HG02840 (cell line): ENCODE data around the gene CCDC74B.
"Not testable (repeated sequence)": the region's sequence is repeated elsewhere in the genome, so short reads cannot be mapped to it uniquely, and the experiment has no call there.

Experiments
- ATAC-seq: cut with Tn5 transposase; IDR thresholded peaks from one replicate; pipeline ENCODE4 v1.9.1; 2021; ENCODE audit warnings: mild to moderate bottlenecking, moderate library complexity, moderate number of reproducible peaks; ENCODE audit not compliant: unreplicated experiment, low FRiP score

Gene CCDC74B

DNA sequence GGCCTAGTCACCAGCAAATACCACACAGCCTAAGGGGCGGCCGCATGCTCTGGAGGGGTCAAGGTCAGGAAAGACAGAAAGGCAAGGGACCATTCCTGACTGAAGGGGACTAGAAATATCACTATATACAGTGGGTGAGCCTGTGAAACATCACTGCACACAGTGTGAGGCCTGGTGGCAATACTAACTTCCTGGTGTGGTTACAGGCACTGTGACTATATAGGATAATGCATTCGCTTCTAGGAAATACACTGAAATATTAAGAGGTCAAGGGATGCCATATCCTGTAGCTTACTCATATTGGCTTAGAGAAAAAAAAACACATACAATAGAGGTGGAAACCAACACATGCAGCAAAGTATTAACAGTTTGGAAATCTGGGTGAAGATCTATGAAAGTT is 24.3 kb upstream of the CCDC74B start:
- not testable (repeated sequence) for ATAC-seq

DNA sequence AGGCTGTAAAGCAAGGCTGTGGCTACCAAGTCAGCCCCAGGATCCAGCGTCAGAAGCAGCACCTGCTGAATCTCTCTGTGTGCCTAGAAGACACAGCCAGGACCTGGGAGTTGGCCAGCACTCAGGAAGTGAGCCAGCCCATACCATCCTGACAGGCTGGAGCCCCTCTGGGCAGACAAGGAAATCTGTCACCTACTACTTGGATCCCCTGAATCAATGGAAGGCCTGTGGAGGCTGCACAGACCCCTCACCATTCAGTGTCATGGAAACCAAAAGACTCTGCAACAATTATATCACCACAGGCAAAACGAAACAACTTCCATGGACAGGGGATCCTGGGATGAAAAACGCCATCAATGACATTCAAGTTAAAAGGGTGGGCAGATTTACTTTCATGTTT is 21.7 kb upstream of the CCDC74B start:
- ATAC-seq: not testable (repeated sequence)

DNA sequence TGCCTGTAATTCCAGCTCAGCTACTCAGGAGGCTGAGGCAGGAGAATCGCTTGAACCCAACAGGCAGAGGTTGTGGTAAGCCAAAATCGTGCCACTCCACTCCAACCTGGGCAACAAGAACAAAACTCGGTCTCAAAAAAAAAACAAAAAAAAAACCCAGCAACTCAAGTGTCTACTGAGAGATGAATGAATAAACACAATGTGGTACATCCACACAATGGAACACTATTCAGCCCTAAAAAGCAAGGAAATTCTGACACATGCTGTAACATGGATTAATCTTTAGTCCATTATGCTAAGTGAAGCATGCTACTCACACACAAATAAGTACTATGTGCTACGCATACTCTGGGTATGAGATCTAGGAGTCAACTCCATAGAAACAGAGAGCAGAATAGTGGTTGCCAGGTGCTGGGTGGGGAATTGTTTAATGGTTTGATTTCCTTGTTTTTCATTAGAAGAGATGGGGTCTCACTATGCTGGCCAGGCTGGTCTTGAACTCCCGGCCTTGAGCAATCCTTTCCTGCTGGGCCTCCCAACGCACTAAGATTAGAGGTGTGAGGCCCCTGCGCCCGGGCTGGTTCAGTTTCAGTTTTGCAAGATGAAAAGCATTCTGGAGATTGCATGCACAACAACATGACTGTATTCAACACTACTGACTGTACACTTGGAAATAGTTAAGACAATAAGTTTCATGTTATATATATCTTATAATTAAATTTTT is 20.5 kb upstream of the CCDC74B start:
- no peak for ATAC-seq

DNA sequence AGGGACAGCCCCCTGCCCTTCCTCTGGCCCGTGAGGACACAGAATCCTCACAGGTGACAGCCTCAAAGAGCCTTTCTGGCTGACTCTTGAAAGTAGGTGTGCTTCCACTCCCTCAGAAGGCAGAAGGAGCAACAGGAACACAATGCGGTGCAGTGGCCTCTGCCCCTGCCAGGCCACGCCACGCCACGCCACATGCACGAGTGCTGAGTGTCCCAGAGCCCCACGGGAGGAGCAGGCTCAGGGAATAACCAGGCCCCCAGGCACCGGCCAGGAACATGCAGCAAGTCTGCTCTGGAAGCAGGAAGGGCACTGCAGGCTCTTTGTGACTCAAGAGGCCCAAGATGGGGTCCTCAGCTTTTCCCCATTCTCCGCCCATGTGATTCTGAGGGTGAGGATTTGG is 18.1 kb upstream of the CCDC74B start:
- ATAC-seq: no peak

DNA sequence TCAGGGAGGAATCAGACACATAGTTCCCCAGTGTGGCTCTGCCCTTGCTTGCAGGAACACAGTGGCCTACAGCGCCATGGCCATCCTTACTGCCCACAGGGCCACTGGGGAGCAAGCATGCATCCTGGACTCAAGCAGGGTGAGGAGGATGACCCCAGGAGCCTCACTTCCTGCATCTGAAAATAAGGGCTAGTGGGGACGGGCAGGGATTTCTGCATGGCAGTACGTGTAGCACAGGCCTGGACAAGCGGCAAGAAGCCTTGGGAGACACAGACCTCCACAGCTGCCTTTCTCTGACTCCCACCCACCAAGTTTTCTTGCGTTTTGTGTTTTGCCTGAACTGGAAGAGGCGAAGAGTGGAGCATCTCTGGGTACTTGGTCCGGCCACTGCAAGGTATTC is 17.6 kb upstream of the CCDC74B start:
- ATAC-seq: not testable (repeated sequence)

DNA sequence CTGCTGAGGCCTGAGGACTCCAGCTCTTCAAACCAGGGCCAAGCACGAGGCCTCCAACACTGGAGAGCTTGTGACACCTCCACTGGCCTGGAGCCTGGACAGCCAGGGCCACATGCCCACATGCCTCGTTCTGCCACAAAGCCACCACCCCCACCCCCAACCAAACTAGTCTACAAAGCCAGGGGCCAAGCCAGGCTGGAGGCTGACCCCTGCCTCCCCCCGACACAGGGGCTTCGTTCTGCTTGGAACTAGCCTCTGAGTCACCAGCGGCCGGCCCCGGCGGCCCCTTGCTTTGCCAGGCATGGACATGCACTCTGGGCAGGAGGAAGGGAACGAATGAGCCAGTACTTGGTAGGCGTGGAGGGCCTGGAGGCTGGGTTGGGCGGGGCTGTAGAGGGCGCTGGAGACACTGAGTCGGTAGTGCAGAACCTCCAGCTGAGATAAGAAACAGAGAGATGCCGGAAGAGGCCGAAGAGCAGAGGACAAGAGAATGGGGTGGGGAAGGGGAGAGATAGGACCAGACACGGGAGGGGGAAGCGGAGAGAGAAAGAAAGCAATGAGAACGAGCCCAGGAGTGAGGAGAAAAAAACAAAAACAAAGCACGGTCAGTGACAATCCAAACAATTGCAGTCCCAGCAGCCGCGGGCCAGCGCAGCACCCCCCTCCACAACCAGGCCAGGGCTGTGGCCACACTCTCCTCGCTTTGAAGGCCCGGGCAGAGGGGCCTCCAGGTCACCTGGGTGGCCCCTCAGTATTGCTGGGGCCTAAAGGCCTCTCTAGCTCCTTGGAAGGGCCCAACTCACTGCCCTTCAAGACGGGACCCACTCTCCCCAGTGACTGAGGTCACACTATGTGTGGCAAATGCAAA is 16.2 kb upstream of the CCDC74B start:
- not testable (repeated sequence) for ATAC-seq

DNA sequence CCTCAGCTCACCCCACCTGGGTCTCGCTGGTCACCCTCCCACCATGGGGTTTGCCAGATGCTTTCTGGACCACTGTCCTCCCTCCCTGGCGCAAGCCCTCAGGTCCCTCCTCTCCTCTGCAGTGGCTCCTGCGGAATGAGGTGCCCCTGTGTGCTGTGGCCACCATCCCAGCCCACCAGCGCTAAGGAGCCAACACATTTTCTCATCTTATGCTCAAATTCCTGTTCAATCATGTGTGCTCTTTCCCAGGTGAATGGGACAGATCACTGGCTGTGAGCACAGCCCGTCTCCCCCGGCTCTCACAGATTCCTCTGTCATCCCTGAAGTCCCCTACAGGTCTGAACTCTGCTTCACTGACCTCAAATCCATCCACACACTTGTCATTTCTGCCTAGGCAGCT is 15.2 kb upstream of the CCDC74B start:
- ATAC-seq: no peak

DNA sequence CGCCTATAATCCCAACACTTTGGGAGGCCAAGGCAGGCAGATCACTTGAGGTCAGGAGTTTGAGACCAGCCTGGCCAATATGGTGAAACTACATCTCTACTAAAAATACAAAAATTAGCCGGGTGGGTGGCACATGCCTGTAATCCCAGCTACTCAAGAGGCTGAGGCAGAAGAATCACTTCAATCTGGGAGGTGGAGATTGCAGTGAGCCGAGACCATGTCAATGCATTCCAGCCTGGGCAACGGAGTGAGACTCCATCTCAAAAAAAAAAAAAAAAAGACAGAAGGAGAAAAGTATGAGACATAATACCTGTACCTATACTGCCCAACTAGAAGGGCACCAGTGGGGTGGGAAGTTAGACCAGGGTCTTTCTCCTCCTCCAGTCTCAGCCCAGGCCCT is 14.5 kb upstream of the CCDC74B start:
- ATAC-seq: not testable (repeated sequence)

DNA sequence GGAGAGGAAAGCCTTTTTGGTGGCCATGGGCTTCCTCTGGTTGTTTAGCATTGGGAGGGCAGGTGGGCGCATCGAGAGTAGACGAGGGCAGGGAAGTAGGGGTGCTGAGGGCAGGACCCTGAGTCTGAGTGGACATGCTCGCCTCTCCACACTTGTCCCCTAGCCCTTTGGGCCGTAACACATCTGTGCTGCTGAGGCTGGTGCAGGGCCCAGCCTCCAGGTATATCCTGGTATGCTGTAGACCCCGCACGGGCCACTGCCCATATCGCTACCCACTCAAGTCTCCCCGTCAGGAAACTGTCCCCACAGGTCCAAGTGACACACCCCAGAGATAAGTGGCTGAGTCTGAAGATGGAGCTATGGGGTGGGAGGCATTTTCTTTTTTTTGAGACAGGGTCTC is 13.7 kb upstream of the CCDC74B start:
- no peak for ATAC-seq

DNA sequence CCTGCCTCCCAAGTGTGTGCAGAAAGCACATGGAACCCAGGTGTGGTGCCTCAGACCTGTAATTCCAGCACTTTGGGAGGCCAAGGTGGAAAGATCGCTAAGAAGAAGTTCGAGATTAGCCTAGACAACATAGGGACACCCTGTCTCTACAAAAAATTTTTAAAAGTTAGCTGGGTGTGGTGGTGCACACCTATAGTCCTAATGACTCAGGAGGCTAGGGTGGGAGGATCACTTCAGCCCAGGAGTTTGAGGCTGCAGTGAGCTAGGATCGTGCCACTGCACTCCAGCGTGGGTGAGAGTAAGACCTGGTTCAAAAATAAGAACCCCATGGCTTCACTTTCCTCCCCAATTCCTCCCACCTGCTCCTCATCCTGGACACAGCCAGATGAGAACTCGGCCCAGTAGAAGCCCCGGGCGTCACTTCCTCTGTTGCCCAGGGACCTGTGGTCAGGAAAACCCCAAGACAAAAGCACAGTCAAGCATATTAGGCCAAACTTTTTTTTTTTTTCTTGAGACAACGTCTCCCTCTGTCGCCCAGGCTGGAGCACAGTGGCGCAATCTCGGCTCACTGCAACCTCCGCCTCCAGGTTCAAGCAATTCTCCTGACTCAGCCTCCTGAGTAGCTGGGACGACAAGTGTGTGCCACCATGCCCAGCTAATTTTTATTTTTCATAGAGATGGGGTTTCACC is 13.1 kb upstream of the CCDC74B start:
- peak; percentile 83 for ATAC-seq

DNA sequence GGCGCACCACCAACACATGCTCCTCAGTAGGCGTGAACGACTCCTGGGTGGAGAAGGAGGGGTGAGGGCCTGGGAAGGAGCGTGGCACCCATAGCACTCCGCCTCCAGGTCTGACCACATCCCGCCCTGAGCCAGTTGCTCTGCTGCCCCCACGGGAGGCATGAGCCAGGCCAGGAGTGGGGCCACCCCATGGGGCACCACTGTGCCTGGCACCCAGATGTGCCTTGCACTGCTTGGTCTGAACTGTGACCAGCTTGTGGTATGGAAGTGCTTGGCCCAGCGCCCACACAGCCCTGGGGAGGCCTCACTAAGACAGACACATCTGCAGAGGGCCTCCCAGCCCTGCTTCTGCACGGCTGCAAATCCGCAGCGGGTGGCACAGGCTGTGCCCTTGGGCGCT is 12.4 kb upstream of the CCDC74B start:
- ATAC-seq: not testable (repeated sequence)

DNA sequence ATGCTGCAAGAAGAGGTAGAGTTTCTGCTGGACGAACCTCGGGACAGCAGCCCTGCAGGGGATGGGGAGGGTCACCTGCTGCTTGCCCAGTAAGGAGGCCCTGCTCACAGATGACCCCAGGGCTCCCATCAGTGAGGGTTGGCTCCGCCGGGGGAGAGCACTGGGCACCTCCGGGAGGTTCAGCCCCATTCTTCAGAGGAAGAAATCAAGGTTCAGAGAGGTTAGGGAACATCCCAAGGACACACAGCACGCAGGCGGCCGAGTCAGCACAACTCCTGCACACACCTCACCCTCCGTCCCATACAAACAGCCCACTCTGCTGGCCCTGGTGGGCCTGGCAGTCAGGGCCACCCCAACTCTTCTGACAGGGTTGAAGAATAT is 11.7 kb upstream of the CCDC74B start:
- ATAC-seq: no peak

DNA sequence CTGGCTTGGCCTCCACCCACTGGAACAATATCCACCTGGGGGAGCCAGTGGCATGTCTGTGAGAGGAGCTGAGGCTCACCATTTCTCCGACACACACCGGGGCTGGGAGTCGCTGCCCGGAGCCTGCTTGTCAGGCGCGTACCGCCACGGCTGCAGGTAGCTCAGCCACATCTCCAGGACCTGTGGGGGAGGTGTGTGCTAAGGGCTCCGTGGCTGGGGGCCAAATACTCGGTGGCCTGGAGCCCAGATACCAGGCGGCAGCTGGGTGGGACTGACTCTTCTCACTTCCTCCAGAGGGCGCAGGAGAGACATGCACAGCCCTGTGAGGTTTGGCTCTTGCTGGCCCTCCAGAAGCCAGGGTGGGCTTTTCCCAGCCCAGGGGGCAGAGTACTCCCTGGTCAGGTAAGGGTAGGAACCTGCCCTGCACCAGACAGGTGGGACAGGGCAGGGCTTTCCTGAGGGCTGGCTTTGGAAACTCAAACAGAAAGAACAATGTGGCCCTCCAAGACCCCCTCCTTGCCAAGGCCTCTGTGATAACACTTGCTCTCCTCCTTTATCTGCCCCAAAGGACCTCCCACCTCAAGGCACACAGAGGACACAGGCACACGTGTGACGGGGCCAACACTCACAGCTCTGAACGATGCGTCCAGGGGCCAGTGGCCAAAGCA is 11.2 kb upstream of the CCDC74B start:
- not testable (repeated sequence) for ATAC-seq

DNA sequence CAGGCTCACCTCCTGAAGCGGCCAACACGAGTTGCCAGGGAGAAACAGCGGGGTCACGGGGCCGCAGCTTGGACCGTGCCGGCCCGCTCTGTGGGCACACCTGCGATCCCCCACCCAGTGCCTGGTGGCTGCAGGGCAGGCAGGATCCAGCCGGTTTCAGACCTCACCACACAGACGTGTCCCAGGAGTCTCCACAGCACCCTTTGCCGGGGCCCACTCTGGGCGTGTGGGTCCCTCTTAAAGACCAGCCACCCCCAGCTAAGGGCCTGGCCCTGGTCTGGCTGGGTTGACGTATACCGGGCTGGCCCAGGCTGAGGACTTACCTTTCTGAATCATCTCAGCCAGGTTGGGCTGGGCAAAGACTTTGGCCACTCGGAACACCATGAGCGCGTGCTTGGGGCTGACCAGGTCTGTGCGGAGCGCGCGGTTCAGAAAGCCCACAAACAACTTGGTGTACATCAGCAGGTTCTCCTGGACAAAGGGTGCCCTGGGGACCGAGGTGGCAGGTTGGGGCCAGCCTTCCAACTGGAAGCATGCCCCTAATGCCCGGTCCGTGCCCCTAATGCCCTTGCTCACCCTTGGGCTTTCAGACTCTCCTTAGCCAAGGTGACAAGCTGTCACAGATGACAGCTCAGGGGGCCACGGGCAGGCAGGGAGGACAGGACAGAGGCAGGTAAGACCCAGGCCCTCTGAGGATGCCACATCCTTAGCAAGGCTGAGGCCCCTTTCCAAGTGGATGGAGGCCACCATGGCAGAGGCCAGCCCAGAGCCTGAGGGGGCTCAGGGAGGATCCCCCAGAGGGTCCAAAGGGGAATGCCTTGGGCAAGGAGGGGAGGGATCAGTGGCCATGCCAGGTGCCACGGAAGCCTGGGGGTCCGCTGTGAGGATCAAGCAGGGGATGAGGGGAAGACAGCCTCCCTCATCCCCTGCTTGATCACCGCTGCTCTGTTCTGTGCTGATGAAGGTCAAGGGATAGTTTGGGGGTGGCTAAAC is 10.2 kb upstream of the CCDC74B start:
- ATAC-seq: no peak

DNA sequence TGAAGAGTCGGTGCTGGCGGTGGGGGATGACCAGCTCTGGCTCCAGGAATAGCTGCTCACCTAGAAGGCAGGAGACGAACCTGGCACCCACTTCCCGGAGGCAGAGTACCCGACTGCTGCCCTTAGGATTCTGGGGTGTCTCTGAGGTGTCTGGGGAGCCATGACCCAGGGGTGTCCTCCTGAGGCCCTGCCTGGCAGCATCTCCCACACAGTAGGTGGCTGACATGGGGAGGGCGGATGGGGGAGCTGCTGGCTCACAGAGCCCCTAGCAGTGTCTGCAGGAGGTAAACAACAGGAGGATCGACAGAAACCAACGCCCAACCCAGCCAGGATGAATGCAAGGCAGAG is 9.5 kb upstream of the CCDC74B start:
- not testable (repeated sequence) for ATAC-seq

DNA sequence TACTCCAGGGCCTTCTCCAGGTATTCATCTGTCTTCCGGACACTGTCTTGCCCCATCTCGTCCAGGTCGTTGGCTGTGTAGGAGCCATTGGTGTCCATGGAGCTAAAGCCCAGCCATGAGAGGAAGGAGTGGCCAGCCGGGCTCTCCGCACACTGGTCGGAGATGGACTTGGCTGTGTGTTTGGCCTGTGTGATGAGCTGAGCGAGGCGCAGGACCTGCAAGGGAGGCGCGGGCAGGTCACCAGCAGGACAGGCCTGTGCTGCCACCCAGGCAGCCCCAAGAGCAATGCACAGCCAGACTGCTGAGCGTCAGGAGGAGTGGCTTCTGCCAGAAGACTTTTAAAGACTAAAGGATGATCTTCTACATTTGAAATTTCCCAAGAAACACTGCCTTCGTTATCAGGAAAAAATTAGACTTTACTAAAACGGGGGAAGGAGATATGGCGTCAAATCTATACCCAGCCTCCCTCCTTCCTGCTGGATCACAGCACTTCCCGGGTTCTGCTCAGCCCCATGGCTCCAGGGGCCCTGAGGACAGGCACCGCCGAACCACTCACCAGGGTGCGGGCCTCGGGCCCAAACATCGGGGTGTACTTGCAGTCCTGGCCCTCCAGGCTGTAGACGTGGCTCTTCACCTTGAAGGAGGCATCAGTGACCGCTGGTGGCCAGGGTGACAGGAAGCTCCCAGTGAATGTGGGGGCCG is 9.0 kb upstream of the CCDC74B start:
- ATAC-seq: not testable (repeated sequence)

DNA sequence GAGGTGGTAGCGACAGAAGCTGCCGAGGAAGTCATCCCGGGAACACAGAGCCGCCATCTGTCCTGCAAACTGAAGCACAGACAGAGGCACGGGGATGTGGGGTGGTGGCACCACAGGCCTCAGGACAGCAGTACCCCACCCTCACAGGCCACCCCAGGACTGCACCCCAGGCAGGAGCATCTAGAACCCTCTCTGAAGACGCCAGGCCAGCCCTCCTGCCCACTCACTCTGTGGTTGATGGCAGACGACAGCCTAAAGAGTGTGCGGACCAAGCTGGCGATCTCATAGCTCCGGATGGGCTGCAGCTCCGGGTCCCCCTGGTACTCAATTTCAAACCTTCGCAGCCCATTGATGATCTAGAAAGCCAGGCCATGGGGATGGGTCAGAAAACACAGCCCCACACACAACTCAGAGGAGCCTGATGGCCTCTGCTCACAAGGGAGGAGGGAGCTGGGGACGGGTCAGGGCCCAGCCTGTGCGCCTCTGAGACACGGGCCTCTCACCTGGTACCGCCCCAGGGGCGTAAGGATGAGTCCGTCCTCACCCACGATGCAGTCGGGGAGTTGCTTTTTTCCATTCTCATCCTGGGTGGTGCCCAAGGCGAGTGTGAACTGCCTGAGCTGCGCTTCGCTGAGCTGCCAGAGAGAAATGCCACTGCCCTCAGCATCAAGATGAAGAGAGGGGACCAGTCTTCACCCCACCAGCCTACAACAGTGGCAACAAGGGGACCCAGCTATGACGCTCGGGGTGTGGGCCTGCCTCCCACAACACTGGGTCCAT is 8.1 kb upstream of the CCDC74B start:
- no peak for ATAC-seq

DNA sequence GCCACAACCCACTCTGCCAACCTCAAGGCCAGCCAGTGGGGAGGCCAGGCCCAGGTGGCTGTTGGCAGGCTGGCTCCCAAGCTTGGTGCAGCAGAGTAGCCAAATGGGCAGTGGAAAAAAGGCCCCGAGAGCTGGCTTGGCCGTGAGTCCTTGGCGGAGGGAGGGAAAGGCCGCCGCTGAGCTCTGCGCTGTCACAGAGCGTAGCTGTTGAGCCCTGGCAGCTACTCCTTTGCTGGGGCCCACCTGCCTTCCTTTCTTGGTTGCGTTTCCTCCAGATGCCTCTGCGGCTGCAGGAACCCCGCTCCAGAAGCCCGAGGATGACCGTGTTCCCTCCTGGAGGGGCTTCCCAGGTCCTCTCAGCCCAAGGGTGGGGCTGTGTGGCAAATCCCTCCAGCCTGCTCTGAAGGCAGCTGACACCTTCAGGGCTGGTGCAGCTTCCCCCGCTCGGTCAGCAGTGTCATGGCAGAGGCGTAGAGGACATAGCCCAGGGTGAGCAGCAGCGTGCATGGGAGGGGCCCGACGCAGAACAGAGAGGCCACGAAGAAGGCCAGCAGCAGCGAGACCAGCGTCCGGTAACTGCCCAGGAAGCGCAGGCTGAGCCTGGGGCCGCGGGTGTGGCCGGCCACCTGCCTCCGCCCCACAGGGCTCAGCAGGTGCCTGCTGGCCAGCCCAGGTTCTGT is 7.4 kb upstream of the CCDC74B start:
- not testable (repeated sequence) for ATAC-seq
